HCT116 (cell line): Measurements from ENCODE around the gene MYOM1. TPM values are rescaled to one million over a fixed set of nuclear protein-coding genes. Genes with fewer than 3 reads are reported as not detected.

ENCODE experiments used
- ATAC-seq: fragments of 200-7000 bp; cut with Tn5 transposase; 2 replicates; pipeline ENCODE4 v1.9.1; 2020; ENCODE audit warnings: mild to moderate bottlenecking, moderate library complexity
- BruUV-seq: library from RNA; stranded (reverse); fragments of 400-500 nt; replicated peaks from 2 replicates; lab custom pipeline; 2021; lab: Mats Ljungman, UMichigan
- CTCF ChIA-PET: fragments of 300-600 bp; sonication (Branson Sonifier 250); formaldehyde crosslinking; loops from one replicate; lab custom pipeline; 2021; ENCODE audit warnings: antibody characterized with exemption; lab: Charles Lee
- POLR2A ChIA-PET: fragments of 300-600, 350-600 bp; sonication (Branson Sonifier 250); formaldehyde crosslinking; loops from one replicate; lab custom pipeline; 2021; ENCODE audit warnings: antibody characterized with exemption; lab: Charles Lee
- RAD21 ChIA-PET, 2 experiments: fragments of 300-600 bp; sonication (Branson Sonifier 250); formaldehyde crosslinking; loops; one replicate each; lab custom pipeline; 2023; ENCODE audit warnings: low total read pairs in 2 of 2; ENCODE audit not compliant: uncharacterized antibody in 2 of 2, unreplicated experiment in 2 of 2, low non-redundant PET in 1 of 2; lab: Charles Lee
- DNase-seq: peaks from one replicate; pipeline ENCODE4 v3.0.0-alpha.2; 2010; ENCODE audit warnings: low read depth, low spot score
- H2AFZ ChIP-seq: fragments of 200-600 bp; shearing (Covaris generic), sonication (generic); 2 replicates; pipeline ENCODE4 v1.6.1; 2017; ENCODE audit warnings: low read depth, mixed run types, mixed read lengths, antibody characterized with exemption, low read length; ENCODE audit not compliant: poor library complexity, severe bottlenecking
- H3K27ac ChIP-seq: 2 replicates; pipeline ENCODE4 v1.5.1; 2012; ENCODE audit warnings: low read depth, low read length
- H3K27me3 ChIP-seq: fragments of 200-600 bp; sonication (generic); 2 replicates; pipeline ENCODE4 v1.6.1; 2016; ENCODE audit warnings: mixed run types, low read length, mixed read lengths; ENCODE audit not compliant: insufficient read depth
- H3K36me3 ChIP-seq, 2 experiments: fragments of 200-500 bp in 1 of 2; fragments of 200-600 bp in 1 of 2; sonication (Bioruptor generic) in 1 of 2; sonication (generic) in 1 of 2; 2 replicates each; pipeline versions ENCODE4 v1.5.1 to v1.6.1; 2014 to 2016; ENCODE audit warnings: low read length in 2 of 2, inconsistent platforms in 1 of 2, mixed read lengths in 1 of 2, mixed run types in 1 of 2; ENCODE audit not compliant: insufficient read depth in 2 of 2, control insufficient read depth in 1 of 2
- H3K4me1 ChIP-seq, 2 experiments: fragments of 200-600 bp in 1 of 2; sonication (generic) in 1 of 2; 2 replicates each; pipeline versions ENCODE4 v1.5.1 to v1.6.1; 2012 to 2017; ENCODE audit warnings: low read length in 2 of 2, inconsistent platforms in 1 of 2, mild to moderate bottlenecking in 1 of 2, mixed read lengths in 1 of 2, mixed run types in 1 of 2, moderate library complexity in 1 of 2; ENCODE audit not compliant: insufficient read depth in 2 of 2, control insufficient read depth in 1 of 2
- H3K4me2 ChIP-seq: fragments of 200-600 bp; sonication (generic); 2 replicates; pipeline ENCODE4 v1.6.1; 2017; ENCODE audit warnings: mixed run types, low read length, mixed read lengths
- H3K4me3 ChIP-seq, 2 experiments: fragments of 200-600 bp in 1 of 2; sonication (generic) in 1 of 2; replicated peaks in 1 of 2; 2 replicates each; pipeline ENCODE4 v1.5.1; 2011 to 2016; ENCODE audit warnings: low read length in 2 of 2, control low read depth in 1 of 2, low read depth in 1 of 2, mild to moderate bottlenecking in 1 of 2, mixed read lengths in 1 of 2, mixed run types in 1 of 2
- H3K79me2 ChIP-seq: fragments of 200-600 bp; sonication (generic); 2 replicates; pipeline ENCODE4 v1.6.1; 2017; ENCODE audit warnings: mild to moderate bottlenecking, mixed run types, low read length, moderate library complexity, mixed read lengths; ENCODE audit not compliant: insufficient read depth
- H3K9ac ChIP-seq: fragments of 200-600 bp; sonication (generic); 2 replicates; pipeline ENCODE4 v1.6.1; 2016; ENCODE audit warnings: low read length, mixed read lengths
- H3K9me2 ChIP-seq: fragments of 200-600 bp; sonication (generic), shearing (Covaris generic); 2 replicates; pipeline ENCODE4 v1.6.1; 2017; ENCODE audit warnings: mixed run types, mild to moderate bottlenecking, moderate library complexity; ENCODE audit not compliant: insufficient read depth
- H3K9me3 ChIP-seq, 2 experiments: fragments of 200-500 bp in 1 of 2; fragments of 200-600 bp in 1 of 2; sonication (Bioruptor generic) in 1 of 2; sonication (generic) in 1 of 2; 2 replicates each; pipeline ENCODE4 v1.6.1; 2014 to 2017; ENCODE audit warnings: low read length in 2 of 2, mixed read lengths in 2 of 2, inconsistent platforms in 1 of 2, low read depth in 1 of 2, mild to moderate bottlenecking in 1 of 2, mixed run types in 1 of 2, moderate library complexity in 1 of 2; ENCODE audit not compliant: control insufficient read depth in 1 of 2, insufficient read depth in 1 of 2
- H4K20me1 ChIP-seq: fragments of 200-600 bp; sonication (generic), shearing (Covaris generic); 2 replicates; pipeline ENCODE4 v1.6.1; 2017; ENCODE audit warnings: mixed run types, mild to moderate bottlenecking, moderate library complexity; ENCODE audit not compliant: insufficient read depth
- CBX3 ChIP-seq: IDR thresholded peaks from 2 replicates; pipeline ENCODE4 v1.6.1; 2012; ENCODE audit warnings: low read depth
- CEBPB ChIP-seq: IDR thresholded peaks from 2 replicates; pipeline ENCODE4 v1.6.1; 2012; ENCODE audit warnings: low read depth
- CTCF ChIP-seq, 3 experiments: fragments of 200-600 bp in 1 of 3; sonication (generic) in 1 of 3; IDR thresholded peaks in 2 of 3; conservative IDR thresholded peaks in 1 of 3; 2 replicates each; pipeline ENCODE4 v1.5.1; 2012 to 2017; ENCODE audit warnings: low read depth in 2 of 3, low read length in 2 of 3, antibody characterized with exemption in 1 of 3, borderline replicate concordance in 1 of 3, control low read depth in 1 of 3, mild to moderate bottlenecking in 1 of 3, mixed read lengths in 1 of 3, mixed run types in 1 of 3, moderate library complexity in 1 of 3; ENCODE audit not compliant: insufficient read depth in 1 of 3
- EGR1 ChIP-seq: IDR thresholded peaks from 2 replicates; pipeline ENCODE4 v1.6.1; 2012; ENCODE audit warnings: low read depth
- ELF1 ChIP-seq: IDR thresholded peaks from 2 replicates; pipeline ENCODE4 v1.6.1; 2012; ENCODE audit warnings: low read depth, borderline replicate concordance
- EZH2 ChIP-seq: fragments of 200-600 bp; sonication (generic); IDR thresholded peaks from 2 replicates; pipeline ENCODE4 v1.6.1; 2017; ENCODE audit warnings: antibody characterized with exemption, mixed run types
- FOSL1 ChIP-seq: IDR thresholded peaks from 2 replicates; pipeline ENCODE4 v1.6.1; 2012; ENCODE audit warnings: low read depth
- MAX ChIP-seq: IDR thresholded peaks from 2 replicates; pipeline ENCODE4 v1.6.1; 2012
- POLR2AphosphoS5 ChIP-seq: IDR thresholded peaks from 2 replicates; pipeline ENCODE4 v1.6.1; 2011; ENCODE audit warnings: mild to moderate bottlenecking, low read depth, low read length, moderate library complexity
- RAD21 ChIP-seq: IDR thresholded peaks from 2 replicates; pipeline ENCODE4 v1.6.1; 2012; ENCODE audit warnings: low read depth, mild to moderate bottlenecking
- SIN3A ChIP-seq: IDR thresholded peaks from 2 replicates; pipeline ENCODE4 v1.6.1; 2012; ENCODE audit warnings: low read depth
- SP1 ChIP-seq: IDR thresholded peaks from 2 replicates; pipeline ENCODE4 v1.6.1; 2012; ENCODE audit warnings: low read depth
- SRF ChIP-seq: IDR thresholded peaks from 2 replicates; pipeline ENCODE4 v1.6.1; 2012; ENCODE audit warnings: low read depth
- TCF7L2 ChIP-seq: IDR thresholded peaks from 2 replicates; pipeline ENCODE4 v1.7.0; 2011; ENCODE audit warnings: borderline replicate concordance, inconsistent platforms; ENCODE audit not compliant: insufficient read depth, insufficient read length; ENCODE audit errors: extremely low read depth
- ZBTB33 ChIP-seq: IDR thresholded peaks from 2 replicates; pipeline ENCODE4 v1.6.1; 2011; ENCODE audit warnings: mild to moderate bottlenecking, low read length, moderate library complexity; ENCODE audit not compliant: insufficient replicate concordance; ENCODE audit errors: extremely low read depth
- ZNF274 ChIP-seq: fragments of 200-500 bp; sonication (Bioruptor generic); IDR thresholded peaks from 2 replicates; pipeline ENCODE4 v1.6.1; 2014; ENCODE audit warnings: mild to moderate bottlenecking, low read depth, low read length, inconsistent platforms
- intact Hi-C: fragments of 100-400 bp; cut with micrococcal nuclease; formaldehyde crosslinking; loops from 2 replicates; pipeline ENCODE4 v1.10.0; 2022
- total RNA-seq: library from RNA; stranded (reverse); gene quantifications from one replicate; pipeline ENCODE4 v1.2.1, GENCODE V29; 2021; ENCODE audit not compliant: unreplicated experiment

The MYOM1 gene
- total RNA-seq, 1 experiment from 2014 or later: 0.52 TPM

GRCh38 chr18:3048820-3049349, 170.9 kb downstream of the MYOM1 start:
- Histone ChIP-seq H3K4me2 (no peak overlapping the region), H4K20me1 (no peaks in the 10 kb centered on the region)
- no peak for ATAC-seq
- CTCF ChIA-PET: interaction anchor here (2.8 kb wide), 1 partner anchor 14 kb away, joined by 10 read pairs; no protein-coding TSS in a partner anchor
- TF ChIP-seq POLR2AphosphoS5 (no peak), EZH2 (no peak), EGR1 (no peak), FOSL1 (no peak), TCF7L2 (no peak), CBX3 (no peak)
- TF ChIP-seq, all 23 proteins: peak for 0
- H3K9ac ChIP-seq: no peak overlapping the region
- no peak for DNase-seq
- no peaks in the 10 kb centered on the region for H3K36me3 ChIP-seq
- no peak overlapping the region for H3K27ac ChIP-seq
- H3K4me1 ChIP-seq: peaks cover 0 to 13% of the 10 kb centered on the region in 2 experiments
- no peaks in the 10 kb centered on the region for H3K27me3 ChIP-seq
- intact Hi-C loops: no loop called here
- no peaks in the 10 kb centered on the region for H3K79me2 ChIP-seq
- POLR2A ChIA-PET: no interaction called here
- H3K9me3 ChIP-seq: 0 out of 4 replicates have a peak, but pooled peaks cover 0 to 4% of the 10 kb centered on the region in 2 experiments
- no peak overlapping the region for H2AFZ ChIP-seq
- no TSS peak for BruUV-seq
- H3K4me3 ChIP-seq: no peak overlapping the region
- RAD21 ChIA-PET: no interaction called here
- no peaks in the 10 kb centered on the region for H3K9me2 ChIP-seq

GRCh38 chr18:3048121-3048520, 171.6 kb downstream of the MYOM1 start:
- POLR2A ChIA-PET: no interaction called here
- H3K79me2 ChIP-seq: no peaks in the 10 kb centered on the region
- H4K20me1 ChIP-seq: no peaks in the 10 kb centered on the region
- RAD21 ChIA-PET: no interaction called here
- H3K4me2 ChIP-seq: no peak overlapping the region
- peaks cover 0 to 13% of the 10 kb centered on the region in 2 experiments for H3K4me1 ChIP-seq
- no peak overlapping the region for H2AFZ ChIP-seq
- DNase-seq: no peak
- H3K27ac ChIP-seq: no peak overlapping the region
- no peak overlapping the region for H3K4me3 ChIP-seq
- H3K9me2 ChIP-seq: no peaks in the 10 kb centered on the region
- H3K9ac ChIP-seq: no peak overlapping the region
- CTCF ChIA-PET: interaction anchor here (2.8 kb wide), 1 partner anchor 15 kb away, joined by 10 read pairs; no protein-coding TSS in a partner anchor
- no peaks in the 10 kb centered on the region for H3K9me3 ChIP-seq
- ATAC-seq: no peak
- no peaks in the 10 kb centered on the region for H3K36me3 ChIP-seq
- H3K27me3 ChIP-seq: no peaks in the 10 kb centered on the region
- no TSS peak for BruUV-seq
- intact Hi-C loops: no loop called here
- TF ChIP-seq RAD21 (no peak), CBX3 (no peak), CTCF (IDR thresholded peaks at IDR 0.05 in 2 of 3, conservative IDR thresholded peaks at IDR 0.05 in 1 of 3; ENCODE audit: borderline replicate concordance in 1 of 3, insufficient read depth in 1 of 3, low read depth in 2 of 3, low read length in 2 of 3) (no peak), TCF7L2 (no peak), SIN3A (no peak), ZNF274 (no peak), CEBPB (no peak), SRF (no peak), ZBTB33 (no peak), SP1 (no peak), EZH2 (no peak), MAX (no peak), POLR2AphosphoS5 (no peak), ELF1 (no peak)
